HCT116 (cell line): Measurements from ENCODE around the gene SLC22A2. TPM values are rescaled to one million over a fixed set of nuclear protein-coding genes. Genes with fewer than 3 reads are reported as not detected.

Source experiments
- ATAC-seq: fragments of 200-7000 bp; cut with Tn5 transposase; 2 replicates; pipeline ENCODE4 v1.9.1; 2020; ENCODE audit warnings: mild to moderate bottlenecking, moderate library complexity
- BruUV-seq: library from RNA; stranded (reverse); fragments of 400-500 nt; replicated peaks from 2 replicates; lab custom pipeline; 2021; lab: Mats Ljungman, UMichigan
- CTCF ChIA-PET: fragments of 300-600 bp; sonication (Branson Sonifier 250); formaldehyde crosslinking; loops from one replicate; lab custom pipeline; 2021; ENCODE audit warnings: antibody characterized with exemption; lab: Charles Lee
- POLR2A ChIA-PET: fragments of 300-600, 350-600 bp; sonication (Branson Sonifier 250); formaldehyde crosslinking; loops from one replicate; lab custom pipeline; 2021; ENCODE audit warnings: antibody characterized with exemption; lab: Charles Lee
- RAD21 ChIA-PET, 2 experiments: fragments of 300-600 bp; sonication (Branson Sonifier 250); formaldehyde crosslinking; loops; one replicate each; lab custom pipeline; 2023; ENCODE audit warnings: low total read pairs in 2 of 2; ENCODE audit not compliant: uncharacterized antibody in 2 of 2, unreplicated experiment in 2 of 2, low non-redundant PET in 1 of 2; lab: Charles Lee
- DNase-seq: peaks from one replicate; pipeline ENCODE4 v3.0.0-alpha.2; 2010; ENCODE audit warnings: low read depth, low spot score
- H2AFZ ChIP-seq: fragments of 200-600 bp; shearing (Covaris generic), sonication (generic); 2 replicates; pipeline ENCODE4 v1.6.1; 2017; ENCODE audit warnings: low read depth, mixed run types, mixed read lengths, antibody characterized with exemption, low read length; ENCODE audit not compliant: poor library complexity, severe bottlenecking
- H3K27ac ChIP-seq: 2 replicates; pipeline ENCODE4 v1.5.1; 2012; ENCODE audit warnings: low read depth, low read length
- H3K27me3 ChIP-seq: fragments of 200-600 bp; sonication (generic); 2 replicates; pipeline ENCODE4 v1.6.1; 2016; ENCODE audit warnings: mixed run types, low read length, mixed read lengths; ENCODE audit not compliant: insufficient read depth
- H3K36me3 ChIP-seq, 2 experiments: fragments of 200-500 bp in 1 of 2; fragments of 200-600 bp in 1 of 2; sonication (Bioruptor generic) in 1 of 2; sonication (generic) in 1 of 2; 2 replicates each; pipeline versions ENCODE4 v1.5.1 to v1.6.1; 2014 to 2016; ENCODE audit warnings: low read length in 2 of 2, inconsistent platforms in 1 of 2, mixed read lengths in 1 of 2, mixed run types in 1 of 2; ENCODE audit not compliant: insufficient read depth in 2 of 2, control insufficient read depth in 1 of 2
- H3K4me1 ChIP-seq, 2 experiments: fragments of 200-600 bp in 1 of 2; sonication (generic) in 1 of 2; 2 replicates each; pipeline versions ENCODE4 v1.5.1 to v1.6.1; 2012 to 2017; ENCODE audit warnings: low read length in 2 of 2, inconsistent platforms in 1 of 2, mild to moderate bottlenecking in 1 of 2, mixed read lengths in 1 of 2, mixed run types in 1 of 2, moderate library complexity in 1 of 2; ENCODE audit not compliant: insufficient read depth in 2 of 2, control insufficient read depth in 1 of 2
- H3K4me2 ChIP-seq: fragments of 200-600 bp; sonication (generic); 2 replicates; pipeline ENCODE4 v1.6.1; 2017; ENCODE audit warnings: mixed run types, low read length, mixed read lengths
- H3K4me3 ChIP-seq, 2 experiments: fragments of 200-600 bp in 1 of 2; sonication (generic) in 1 of 2; replicated peaks in 1 of 2; 2 replicates each; pipeline ENCODE4 v1.5.1; 2011 to 2016; ENCODE audit warnings: low read length in 2 of 2, control low read depth in 1 of 2, low read depth in 1 of 2, mild to moderate bottlenecking in 1 of 2, mixed read lengths in 1 of 2, mixed run types in 1 of 2
- H3K79me2 ChIP-seq: fragments of 200-600 bp; sonication (generic); 2 replicates; pipeline ENCODE4 v1.6.1; 2017; ENCODE audit warnings: mild to moderate bottlenecking, mixed run types, low read length, moderate library complexity, mixed read lengths; ENCODE audit not compliant: insufficient read depth
- H3K9ac ChIP-seq: fragments of 200-600 bp; sonication (generic); 2 replicates; pipeline ENCODE4 v1.6.1; 2016; ENCODE audit warnings: low read length, mixed read lengths
- H3K9me2 ChIP-seq: fragments of 200-600 bp; sonication (generic), shearing (Covaris generic); 2 replicates; pipeline ENCODE4 v1.6.1; 2017; ENCODE audit warnings: mixed run types, mild to moderate bottlenecking, moderate library complexity; ENCODE audit not compliant: insufficient read depth
- H3K9me3 ChIP-seq, 2 experiments: fragments of 200-500 bp in 1 of 2; fragments of 200-600 bp in 1 of 2; sonication (Bioruptor generic) in 1 of 2; sonication (generic) in 1 of 2; 2 replicates each; pipeline ENCODE4 v1.6.1; 2014 to 2017; ENCODE audit warnings: low read length in 2 of 2, mixed read lengths in 2 of 2, inconsistent platforms in 1 of 2, low read depth in 1 of 2, mild to moderate bottlenecking in 1 of 2, mixed run types in 1 of 2, moderate library complexity in 1 of 2; ENCODE audit not compliant: control insufficient read depth in 1 of 2, insufficient read depth in 1 of 2
- H4K20me1 ChIP-seq: fragments of 200-600 bp; sonication (generic), shearing (Covaris generic); 2 replicates; pipeline ENCODE4 v1.6.1; 2017; ENCODE audit warnings: mixed run types, mild to moderate bottlenecking, moderate library complexity; ENCODE audit not compliant: insufficient read depth
- CBX3 ChIP-seq: IDR thresholded peaks from 2 replicates; pipeline ENCODE4 v1.6.1; 2012; ENCODE audit warnings: low read depth
- CEBPB ChIP-seq: IDR thresholded peaks from 2 replicates; pipeline ENCODE4 v1.6.1; 2012; ENCODE audit warnings: low read depth
- ELF1 ChIP-seq: IDR thresholded peaks from 2 replicates; pipeline ENCODE4 v1.6.1; 2012; ENCODE audit warnings: low read depth, borderline replicate concordance
- EZH2 ChIP-seq: fragments of 200-600 bp; sonication (generic); IDR thresholded peaks from 2 replicates; pipeline ENCODE4 v1.6.1; 2017; ENCODE audit warnings: antibody characterized with exemption, mixed run types
- EZH2phosphoT487 ChIP-seq: fragments of 200-600 bp; IDR thresholded peaks from 2 replicates; pipeline ENCODE4 v1.6.1; 2018; ENCODE audit warnings: antibody characterized with exemption, borderline replicate concordance
- FOSL1 ChIP-seq: IDR thresholded peaks from 2 replicates; pipeline ENCODE4 v1.6.1; 2012; ENCODE audit warnings: low read depth
- JUND ChIP-seq: IDR thresholded peaks from 2 replicates; pipeline ENCODE4 v1.6.1; 2012
- POLR2AphosphoS5 ChIP-seq: IDR thresholded peaks from 2 replicates; pipeline ENCODE4 v1.6.1; 2011; ENCODE audit warnings: mild to moderate bottlenecking, low read depth, low read length, moderate library complexity
- SIN3A ChIP-seq: IDR thresholded peaks from 2 replicates; pipeline ENCODE4 v1.6.1; 2012; ENCODE audit warnings: low read depth
- SP1 ChIP-seq: IDR thresholded peaks from 2 replicates; pipeline ENCODE4 v1.6.1; 2012; ENCODE audit warnings: low read depth
- SRF ChIP-seq: IDR thresholded peaks from 2 replicates; pipeline ENCODE4 v1.6.1; 2012; ENCODE audit warnings: low read depth
- TCF7L2 ChIP-seq: IDR thresholded peaks from 2 replicates; pipeline ENCODE4 v1.7.0; 2011; ENCODE audit warnings: borderline replicate concordance, inconsistent platforms; ENCODE audit not compliant: insufficient read depth, insufficient read length; ENCODE audit errors: extremely low read depth
- YY1 ChIP-seq: IDR thresholded peaks from 2 replicates; pipeline ENCODE4 v1.6.1; 2011; ENCODE audit warnings: low read length, low read depth, moderate library complexity, mild to moderate bottlenecking; ENCODE audit not compliant: insufficient replicate concordance; ENCODE audit errors: extremely low read depth
- ZFX ChIP-seq: fragments of 450-650 bp; IDR thresholded peaks from 2 replicates; pipeline ENCODE4 v1.6.1; 2017
- intact Hi-C: fragments of 100-400 bp; cut with micrococcal nuclease; formaldehyde crosslinking; loops from 2 replicates; pipeline ENCODE4 v1.10.0; 2022
- total RNA-seq: library from RNA; stranded (reverse); gene quantifications from one replicate; pipeline ENCODE4 v1.2.1, GENCODE V29; 2021; ENCODE audit not compliant: unreplicated experiment
- TF ChIP-seq, protein P1 (sequence below): IDR thresholded peaks from 2 replicates; pipeline ENCODE4 v1.6.1; 2012; ENCODE audit warnings: low read depth
- TF ChIP-seq, protein P2 (sequence below), 3 experiments: fragments of 200-600 bp in 1 of 3; sonication (generic) in 1 of 3; IDR thresholded peaks in 2 of 3; conservative IDR thresholded peaks in 1 of 3; 2 replicates each; pipeline ENCODE4 v1.5.1; 2012 to 2017; ENCODE audit warnings: low read depth in 2 of 3, low read length in 2 of 3, antibody characterized with exemption in 1 of 3, borderline replicate concordance in 1 of 3, control low read depth in 1 of 3, mild to moderate bottlenecking in 1 of 3, mixed read lengths in 1 of 3, mixed run types in 1 of 3, moderate library complexity in 1 of 3; ENCODE audit not compliant: insufficient read depth in 1 of 3

The SLC22A2 gene
- total RNA-seq, 1 experiment from 2014 or later: not detected

DNA sequence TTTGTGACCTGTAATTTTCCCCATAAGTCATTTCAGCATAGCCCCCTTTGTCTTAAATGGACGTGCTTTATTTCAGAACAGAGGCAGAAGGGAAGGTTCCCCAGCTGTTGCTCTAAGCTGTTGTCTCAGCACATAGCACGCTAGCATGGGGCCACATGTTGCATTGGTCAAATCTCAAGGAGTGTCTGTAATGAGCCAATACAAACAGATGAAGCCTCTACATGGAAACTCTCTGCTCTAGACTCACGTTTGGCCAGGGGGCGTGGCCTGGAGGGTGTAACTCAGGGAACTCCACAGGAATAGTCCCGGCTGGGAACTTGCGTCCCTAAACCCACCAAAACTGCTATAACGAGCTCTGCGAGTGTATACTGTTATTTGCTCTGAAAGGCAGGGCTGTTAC is 35.2 kb upstream of the SLC22A2 start:
- CTCF ChIA-PET: no interaction called here
- Histone ChIP-seq H3K9me3 (no peaks in the 10 kb centered on the region), H3K4me2 (no peak overlapping the region), H3K36me3 (no peaks in the 10 kb centered on the region), H3K79me2 (no peaks in the 10 kb centered on the region), H2AFZ (no peak overlapping the region), H3K4me1 (no peaks in the 10 kb centered on the region), H4K20me1 (no peaks in the 10 kb centered on the region), H3K27me3 (no peaks in the 10 kb centered on the region), H3K9me2 (no peaks in the 10 kb centered on the region), H3K27ac (no peak overlapping the region), H3K9ac (no peak overlapping the region), H3K4me3 (no peak overlapping the region)
- no peak for TF ChIP-seq SRF
- TF ChIP-seq, protein P1, sequence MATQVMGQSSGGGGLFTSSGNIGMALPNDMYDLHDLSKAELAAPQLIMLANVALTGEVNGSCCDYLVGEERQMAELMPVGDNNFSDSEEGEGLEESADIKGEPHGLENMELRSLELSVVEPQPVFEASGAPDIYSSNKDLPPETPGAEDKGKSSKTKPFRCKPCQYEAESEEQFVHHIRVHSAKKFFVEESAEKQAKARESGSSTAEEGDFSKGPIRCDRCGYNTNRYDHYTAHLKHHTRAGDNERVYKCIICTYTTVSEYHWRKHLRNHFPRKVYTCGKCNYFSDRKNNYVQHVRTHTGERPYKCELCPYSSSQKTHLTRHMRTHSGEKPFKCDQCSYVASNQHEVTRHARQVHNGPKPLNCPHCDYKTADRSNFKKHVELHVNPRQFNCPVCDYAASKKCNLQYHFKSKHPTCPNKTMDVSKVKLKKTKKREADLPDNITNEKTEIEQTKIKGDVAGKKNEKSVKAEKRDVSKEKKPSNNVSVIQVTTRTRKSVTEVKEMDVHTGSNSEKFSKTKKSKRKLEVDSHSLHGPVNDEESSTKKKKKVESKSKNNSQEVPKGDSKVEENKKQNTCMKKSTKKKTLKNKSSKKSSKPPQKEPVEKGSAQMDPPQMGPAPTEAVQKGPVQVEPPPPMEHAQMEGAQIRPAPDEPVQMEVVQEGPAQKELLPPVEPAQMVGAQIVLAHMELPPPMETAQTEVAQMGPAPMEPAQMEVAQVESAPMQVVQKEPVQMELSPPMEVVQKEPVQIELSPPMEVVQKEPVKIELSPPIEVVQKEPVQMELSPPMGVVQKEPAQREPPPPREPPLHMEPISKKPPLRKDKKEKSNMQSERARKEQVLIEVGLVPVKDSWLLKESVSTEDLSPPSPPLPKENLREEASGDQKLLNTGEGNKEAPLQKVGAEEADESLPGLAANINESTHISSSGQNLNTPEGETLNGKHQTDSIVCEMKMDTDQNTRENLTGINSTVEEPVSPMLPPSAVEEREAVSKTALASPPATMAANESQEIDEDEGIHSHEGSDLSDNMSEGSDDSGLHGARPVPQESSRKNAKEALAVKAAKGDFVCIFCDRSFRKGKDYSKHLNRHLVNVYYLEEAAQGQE: no peak
- no peak for TF ChIP-seq ELF1
- TF ChIP-seq SIN3A: no peak
- TF ChIP-seq FOSL1: no peak
- no peak for TF ChIP-seq ZFX
- no peak for TF ChIP-seq CBX3
- no peak for TF ChIP-seq JUND
- TF ChIP-seq, protein P2, sequence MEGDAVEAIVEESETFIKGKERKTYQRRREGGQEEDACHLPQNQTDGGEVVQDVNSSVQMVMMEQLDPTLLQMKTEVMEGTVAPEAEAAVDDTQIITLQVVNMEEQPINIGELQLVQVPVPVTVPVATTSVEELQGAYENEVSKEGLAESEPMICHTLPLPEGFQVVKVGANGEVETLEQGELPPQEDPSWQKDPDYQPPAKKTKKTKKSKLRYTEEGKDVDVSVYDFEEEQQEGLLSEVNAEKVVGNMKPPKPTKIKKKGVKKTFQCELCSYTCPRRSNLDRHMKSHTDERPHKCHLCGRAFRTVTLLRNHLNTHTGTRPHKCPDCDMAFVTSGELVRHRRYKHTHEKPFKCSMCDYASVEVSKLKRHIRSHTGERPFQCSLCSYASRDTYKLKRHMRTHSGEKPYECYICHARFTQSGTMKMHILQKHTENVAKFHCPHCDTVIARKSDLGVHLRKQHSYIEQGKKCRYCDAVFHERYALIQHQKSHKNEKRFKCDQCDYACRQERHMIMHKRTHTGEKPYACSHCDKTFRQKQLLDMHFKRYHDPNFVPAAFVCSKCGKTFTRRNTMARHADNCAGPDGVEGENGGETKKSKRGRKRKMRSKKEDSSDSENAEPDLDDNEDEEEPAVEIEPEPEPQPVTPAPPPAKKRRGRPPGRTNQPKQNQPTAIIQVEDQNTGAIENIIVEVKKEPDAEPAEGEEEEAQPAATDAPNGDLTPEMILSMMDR (IDR thresholded peaks at IDR 0.05 in 2 of 3, conservative IDR thresholded peaks at IDR 0.05 in 1 of 3; ENCODE audit: borderline replicate concordance in 1 of 3, insufficient read depth in 1 of 3, low read depth in 2 of 3, low read length in 2 of 3): no peak
- TF ChIP-seq EZH2: no peak
- no peak for TF ChIP-seq EZH2phosphoT487
- no peak for TF ChIP-seq CEBPB
- TF ChIP-seq POLR2AphosphoS5: no peak
- no peak for TF ChIP-seq TCF7L2
- no peak for TF ChIP-seq YY1
- no peak for TF ChIP-seq SP1
- POLR2A ChIA-PET: no interaction called here
- no TSS peak for BruUV-seq
- DNase-seq: no peak
- RAD21 ChIA-PET: no interaction called here
- intact Hi-C loops: loop anchor here (10.0 kb wide), 1 partner anchor 159 kb away; no protein-coding TSS in a partner anchor
- peak; percentile 36 for ATAC-seq
